CD1c-positive myeloid dendritic cell (primary cell): ENCODE data around the gene URB1.

ENCODE experiments used
- DNase-seq: peaks from one replicate; pipeline ENCODE4 v3.0.0-alpha.2; 2016; ENCODE audit errors: extremely low spot score

Gene URB1

GRCh38 chr21:32340863-32341848 lies 51.7 kb downstream of the URB1 start:
- DNase-seq, result no peak

GRCh38 chr21:32338209-32338921 lies 54.4 kb downstream of the URB1 start:
- no peak for DNase-seq

- no peak for DNase-seq
Measured at GRCh38 chr21:32337206-32337605, 55.6 kb downstream of the URB1 start.

DNA sequence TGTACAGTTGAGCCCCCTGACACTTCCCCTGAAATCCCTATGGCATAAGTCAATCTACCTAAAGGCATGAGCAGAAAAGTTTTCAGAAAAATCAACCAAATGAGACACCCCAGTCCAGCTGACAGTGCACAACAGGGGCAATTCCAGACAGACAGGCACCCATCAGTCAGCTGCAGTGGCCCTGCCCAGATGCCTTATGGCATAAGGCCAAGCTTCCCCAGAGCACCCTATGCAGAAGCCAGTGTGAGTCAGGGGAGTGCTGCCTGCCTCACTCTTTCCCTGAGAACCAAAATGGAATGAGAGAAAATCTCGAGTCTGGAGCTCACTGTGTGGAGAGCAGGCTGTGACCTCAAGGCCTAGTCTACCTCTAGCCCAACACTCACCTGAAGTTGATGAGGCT lies 56.1 kb downstream of the URB1 start:
- DNase-seq, result no peak

DNA sequence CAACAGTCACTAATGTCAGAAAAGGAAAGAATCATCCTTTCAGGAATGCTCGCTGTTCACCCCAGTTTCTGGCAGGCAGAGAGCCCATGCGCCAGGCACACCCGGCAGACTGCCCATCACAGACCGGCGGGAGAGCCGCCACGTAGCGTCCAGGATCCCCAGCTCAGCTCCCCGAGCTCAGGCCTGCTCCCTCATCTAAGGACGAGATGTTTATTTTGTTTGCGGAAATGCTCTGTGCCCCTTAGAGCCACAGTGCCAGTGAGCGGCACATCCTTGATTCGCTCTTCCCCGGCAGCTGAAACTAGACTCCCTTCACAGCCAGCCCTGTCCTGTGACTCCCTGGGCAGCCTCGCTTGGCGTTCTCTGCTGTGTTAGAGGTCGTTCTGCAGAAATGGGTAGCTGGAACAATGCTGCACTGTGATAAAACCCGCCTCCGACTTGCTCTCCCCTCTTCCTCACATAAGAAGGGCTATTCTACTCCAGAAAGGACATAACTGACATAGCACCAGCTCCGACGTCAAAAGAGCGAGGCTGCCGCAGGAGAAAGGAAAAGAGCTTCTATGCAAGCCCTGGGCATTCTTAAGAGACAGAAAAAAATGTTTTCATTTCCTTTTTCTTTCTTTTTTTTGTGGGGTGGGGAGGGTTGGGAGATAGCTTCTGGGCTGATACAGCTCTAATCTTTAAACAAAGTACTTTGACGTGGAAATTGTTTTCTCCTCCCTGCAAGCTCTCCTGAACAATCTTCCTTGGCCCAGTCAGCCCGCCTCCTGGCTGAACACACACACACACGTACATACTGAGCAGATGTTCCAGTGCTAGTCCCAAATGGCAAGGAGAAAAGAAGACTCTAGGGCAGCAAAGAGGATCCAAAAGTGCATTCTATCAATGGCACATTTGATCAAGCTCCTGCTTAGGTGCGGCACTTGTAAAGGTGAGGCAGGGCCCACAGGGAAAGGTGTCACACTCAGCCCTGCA lies 56.9 kb downstream of the URB1 start:
- DNase-seq, result no peak

- no peak for DNase-seq
Measured at GRCh38 chr21:32334980-32335531, 57.8 kb downstream of the URB1 start.

DNA sequence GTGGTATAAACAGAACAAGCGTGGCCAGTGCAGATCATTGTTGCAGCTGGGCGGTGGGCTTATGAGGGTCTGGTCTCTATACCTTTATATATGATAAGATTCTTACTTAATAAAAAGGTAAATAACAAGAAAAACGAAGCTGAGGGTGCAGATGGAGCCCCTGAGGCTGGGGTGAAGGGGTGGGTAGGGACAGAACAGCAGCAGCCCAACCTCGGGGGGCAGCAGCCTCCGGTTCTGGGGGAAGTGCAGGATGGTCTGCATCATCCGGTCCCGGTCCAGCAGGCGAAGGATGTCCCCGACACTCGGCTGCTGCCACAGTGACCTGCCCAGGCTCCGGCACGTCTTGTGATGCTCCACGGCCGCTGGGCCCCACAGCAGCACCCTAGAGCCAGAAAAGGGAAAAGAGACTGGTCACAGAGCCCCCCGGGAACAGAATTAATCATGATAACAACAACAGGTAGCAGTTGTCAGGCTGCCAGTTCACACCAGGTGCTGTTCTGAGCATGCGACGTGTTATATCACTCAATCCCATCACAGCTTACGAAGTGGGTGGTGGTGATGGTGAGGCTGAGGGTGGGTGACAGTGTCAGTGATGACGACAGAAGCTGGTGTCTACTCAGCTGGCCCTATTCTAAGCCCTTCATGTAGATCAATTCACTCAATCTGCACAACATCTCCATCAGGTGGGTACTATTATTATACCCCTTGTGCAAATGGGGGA lies 58.7 kb downstream of the URB1 start:
- DNase-seq, result no peak

DNA sequence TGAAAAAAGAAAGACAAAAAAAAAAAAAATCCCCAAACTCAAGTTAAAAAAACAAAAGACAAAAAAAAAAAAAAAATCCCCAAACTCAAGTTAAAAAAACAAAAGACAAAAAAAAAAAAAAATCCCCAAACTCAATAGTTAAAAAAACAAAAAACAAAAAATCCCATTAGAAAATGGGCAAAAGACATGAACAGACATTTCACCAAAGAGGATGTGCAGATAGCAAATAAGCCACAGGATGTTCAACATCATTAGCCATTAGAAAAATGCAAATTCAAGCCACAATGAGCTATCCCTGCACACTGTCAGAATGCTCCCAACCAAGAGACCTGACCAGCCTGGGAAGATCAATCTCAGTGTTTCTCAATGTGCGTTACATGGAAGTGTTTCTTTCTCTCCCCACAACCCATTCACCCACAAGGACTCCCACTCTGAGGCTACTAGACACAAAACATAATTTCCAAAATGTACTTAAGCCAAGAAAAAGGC lies 60.3 kb downstream of the URB1 start:
- no peak for DNase-seq

GRCh38 chr21:32331444-32332305 lies 61.1 kb downstream of the URB1 start:
- no peak for DNase-seq

DNA sequence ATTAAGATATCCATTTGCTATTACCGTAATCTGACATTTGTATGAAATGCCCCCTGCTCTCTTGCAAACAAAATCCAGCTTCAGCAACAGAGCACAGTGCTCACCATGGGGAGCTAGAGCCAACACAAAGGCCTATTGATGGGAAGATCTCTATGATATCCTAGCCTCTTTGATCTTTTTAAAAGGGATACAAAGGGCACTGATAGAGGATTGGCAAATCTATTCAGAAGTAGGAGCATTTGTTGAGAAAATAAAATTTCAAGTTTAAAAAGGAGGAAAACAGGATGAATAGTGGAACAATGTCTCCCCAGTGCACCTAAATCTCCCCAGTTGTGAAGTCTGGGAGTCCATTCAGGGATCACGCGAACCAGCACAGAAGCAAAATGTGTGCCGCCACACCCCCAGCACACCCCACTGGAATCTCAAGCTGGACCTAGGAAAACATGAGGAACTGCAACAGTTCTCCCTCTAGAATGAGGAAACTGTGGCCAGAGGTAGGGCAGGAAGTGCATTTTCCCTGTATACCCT lies 62.0 kb downstream of the URB1 start:
- DNase-seq, result no peak

DNA sequence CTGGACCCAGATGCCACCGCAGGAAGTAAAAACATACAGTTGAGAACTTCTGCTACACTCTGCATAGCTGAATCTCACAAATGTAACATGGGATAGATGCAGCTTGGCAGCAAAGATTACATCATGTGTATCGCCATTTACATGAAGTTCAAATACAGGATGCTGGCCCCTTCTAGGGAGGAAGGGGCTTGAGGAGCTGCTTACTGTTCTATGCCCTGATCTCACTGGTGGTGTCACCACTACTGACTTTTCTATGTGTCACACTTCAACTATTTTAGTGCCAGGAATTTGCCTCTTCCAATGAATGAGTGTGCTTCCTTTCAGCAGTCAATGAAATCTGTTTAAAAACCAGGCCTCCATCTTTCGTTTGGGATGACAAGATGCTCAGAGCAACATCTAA lies 63.0 kb downstream of the URB1 start:
- DNase-seq, result no peak

DNA sequence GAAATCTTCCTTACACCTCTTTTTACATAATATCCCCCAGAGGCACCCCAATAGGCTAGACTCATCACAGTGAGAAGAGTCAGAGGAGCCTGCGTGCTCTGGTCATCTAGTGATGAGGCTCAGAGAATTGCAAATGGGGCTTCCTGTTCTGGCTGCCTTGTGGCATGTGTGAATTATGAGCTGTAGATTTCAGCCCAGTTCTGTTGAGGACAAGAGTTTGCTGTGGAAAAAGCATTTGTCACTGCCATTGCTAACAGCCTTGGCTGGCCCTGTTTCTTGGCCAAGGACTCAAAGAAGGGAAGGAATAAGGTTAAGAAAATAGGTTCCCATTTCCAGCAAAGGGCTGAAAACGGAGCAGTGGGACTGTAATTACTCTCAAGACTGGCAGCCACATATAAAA lies 63.5 kb downstream of the URB1 start:
- DNase-seq, result no peak

GRCh38 chr21:32328595-32328994 lies 64.2 kb downstream of the URB1 start:
- DNase-seq, result no peak

- no peak for DNase-seq
Measured at GRCh38 chr21:32325706-32326105, 67.1 kb downstream of the URB1 start.

DNA sequence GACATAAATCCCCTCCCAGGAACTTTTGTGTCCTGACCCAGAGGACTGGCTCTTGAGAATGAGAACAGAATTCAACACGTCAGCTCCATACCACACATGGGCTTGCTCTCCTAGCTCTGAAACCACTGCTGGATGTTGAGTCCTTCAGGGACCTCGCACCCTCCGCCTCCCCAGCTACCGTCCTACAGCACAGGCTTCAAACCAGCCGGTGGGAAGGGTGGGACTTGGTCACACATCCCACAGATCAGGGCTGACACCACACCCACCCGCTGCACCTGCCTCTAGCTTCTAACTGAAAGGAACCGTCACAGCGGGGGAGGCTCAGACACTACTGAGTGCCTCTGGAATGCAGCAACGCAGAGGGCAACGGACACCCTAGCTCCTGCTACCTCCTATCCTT lies 70.1 kb downstream of the URB1 start:
- DNase-seq, result no peak

DNA sequence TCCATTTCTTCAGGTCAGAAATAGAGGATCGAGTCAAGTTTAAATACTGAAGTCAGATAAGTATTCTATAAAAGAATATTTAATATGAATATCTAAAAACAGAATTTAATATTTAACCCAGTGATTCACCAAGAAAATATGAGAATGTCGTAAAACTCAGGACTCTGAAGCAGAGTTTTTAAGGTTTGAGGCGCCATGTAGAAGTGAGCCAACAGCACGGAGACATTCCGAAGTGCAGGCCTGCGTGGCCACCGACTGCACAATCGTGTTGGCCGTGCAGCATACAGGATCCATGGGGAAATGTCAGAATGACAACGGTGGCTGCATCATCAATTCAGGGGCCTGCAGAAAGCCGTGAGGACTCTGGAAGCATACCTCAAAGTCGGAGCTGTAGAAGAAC lies 70.7 kb downstream of the URB1 start:
- no peak for DNase-seq

GRCh38 chr21:32321480-32321879 lies 71.3 kb downstream of the URB1 start:
- DNase-seq, result no peak

DNA sequence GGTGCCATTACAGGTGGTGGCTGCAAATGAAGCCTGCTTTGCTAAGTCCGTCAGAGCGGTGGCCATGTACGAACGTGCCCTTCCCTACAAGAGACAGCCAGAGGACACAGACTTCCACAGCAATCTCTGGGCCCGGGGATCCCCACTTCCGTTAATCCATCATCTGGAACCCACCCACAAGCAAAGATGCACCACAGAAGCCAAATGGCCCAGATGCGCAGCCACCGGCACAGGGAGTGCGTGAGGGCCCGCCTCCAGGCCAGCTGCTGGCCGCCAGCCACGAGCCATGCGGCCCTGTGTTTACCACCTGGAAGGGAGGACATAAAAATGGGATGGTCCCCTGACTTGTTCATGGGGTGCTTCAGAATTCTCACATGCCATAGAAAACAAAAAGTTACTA lies 72.1 kb downstream of the URB1 start:
- no peak for DNase-seq

GRCh38 chr21:32320059-32320458 lies 72.8 kb downstream of the URB1 start:
- DNase-seq, result no peak
